GM12878 (cell line): ENCODE data around the gene COL6A1. TPM values are rescaled to one million over a fixed set of nuclear protein-coding genes. Genes with fewer than 3 reads are reported as not detected.

Experiments
- ATAC-seq: fragments of 200-7000 bp; cut with Tn5 transposase; 3 replicates; pipeline ENCODE4 v1.9.1; 2020; ENCODE audit warnings: mild to moderate bottlenecking, moderate library complexity
- BruUV-seq: library from RNA; stranded (reverse); fragments of 400-500 nt; replicated peaks from 2 replicates; lab custom pipeline; 2021; lab: Mats Ljungman, UMichigan
- CTCF ChIA-PET: fragments of 300-600 bp; sonication (Branson Sonifier 250); formaldehyde crosslinking; extraction: SDS; loops from one replicate; lab custom pipeline; 2021; ENCODE audit warnings: inconsistent platforms; lab: Yijun Ruan, JAX
- POLR2A ChIA-PET: fragments of 350-600 bp; formaldehyde crosslinking; extraction: SDS; loops from one replicate; lab custom pipeline; 2021; ENCODE audit warnings: inconsistent platforms; lab: Charles Lee
- RAD21 ChIA-PET: fragments of 300-600 bp; sonication (Branson Sonifier 250); formaldehyde crosslinking; loops from one replicate; lab custom pipeline; 2023; ENCODE audit warnings: antibody characterized with exemption; ENCODE audit not compliant: unreplicated experiment; lab: Charles Lee
- SMC1A ChIA-PET: fragments of 300-600 bp; sonication (Branson Sonifier 250); formaldehyde crosslinking; loops from one replicate; lab custom pipeline; 2023; ENCODE audit not compliant: unreplicated experiment, uncharacterized antibody; lab: Charles Lee
- DNase-seq: peaks from one replicate; pipeline ENCODE4 v3.0.0-alpha.2; 2011; ENCODE audit warnings: low read depth, low spot score
- FAIRE-seq: peaks from 3 replicates; lab custom pipeline; 2011; peaks lifted over from hg19 to GRCh38; lab: Jason Lieb, UNC
- H2AFZ ChIP-seq: 2 replicates; pipeline ENCODE4 v1.6.0; 2011; ENCODE audit warnings: low read depth, low read length, control low read depth; ENCODE audit not compliant: control insufficient read depth
- H3K27ac ChIP-seq: 2 replicates; pipeline ENCODE4 v1.5.1; 2011; ENCODE audit warnings: control low read depth; ENCODE audit not compliant: control insufficient read depth, insufficient read depth
- H3K27me3 ChIP-seq, 2 experiments: replicated peaks in 1 of 2; 2 replicates each; pipeline versions ENCODE4 v1.6.0 to v1.6.1; 2011; ENCODE audit warnings: low read length in 1 of 2; ENCODE audit not compliant: control insufficient read depth in 2 of 2, insufficient read depth in 2 of 2
- H3K36me3 ChIP-seq, 2 experiments: 2 replicates each; pipeline ENCODE4 v1.5.1; 2011; ENCODE audit warnings: low read length in 1 of 2; ENCODE audit not compliant: control insufficient read depth in 2 of 2, insufficient read depth in 2 of 2
- H3K4me1 ChIP-seq: 2 replicates; pipeline ENCODE4 v1.6.1; 2011; ENCODE audit warnings: mild to moderate bottlenecking, low read length, moderate library complexity, mixed read lengths; ENCODE audit not compliant: control insufficient read depth, insufficient read depth
- H3K4me2 ChIP-seq: 2 replicates; pipeline ENCODE4 v1.6.0; 2011; ENCODE audit warnings: control low read depth; ENCODE audit not compliant: control insufficient read depth, insufficient read depth
- H3K4me3 ChIP-seq: fragments of 200-600 bp; sonication (generic); 2 replicates; pipeline ENCODE4 v1.5.1; 2016
- H3K79me2 ChIP-seq: 2 replicates; pipeline ENCODE4 v1.6.0; 2011; ENCODE audit warnings: low read length; ENCODE audit not compliant: control insufficient read depth, insufficient read depth
- H3K9ac ChIP-seq: 2 replicates; pipeline ENCODE4 v1.8.0; 2011; ENCODE audit warnings: low read length, control low read depth, mixed read lengths; ENCODE audit not compliant: control insufficient read depth, insufficient read depth
- H3K9me3 ChIP-seq: replicated peaks from 3 replicates; pipeline ENCODE4 v1.5.1; 2011; ENCODE audit warnings: mild to moderate bottlenecking, low read length; ENCODE audit not compliant: control insufficient read depth, insufficient read depth
- H4K20me1 ChIP-seq: 2 replicates; pipeline ENCODE4 v1.6.0; 2011; ENCODE audit not compliant: control insufficient read depth, insufficient read depth
- CBFB ChIP-seq: IDR thresholded peaks from 2 replicates; pipeline ENCODE4 v1.6.1; 2016; ENCODE audit warnings: antibody characterized with exemption, low read depth
- CBX3 ChIP-seq: fragments of 200-600 bp; sonication (generic); IDR thresholded peaks from 2 replicates; pipeline ENCODE4 v1.6.1; 2016; ENCODE audit warnings: low read depth, borderline replicate concordance
- CEBPB ChIP-seq, 2 experiments: fragments of 150-350 bp in 1 of 2; IDR thresholded peaks; 2 replicates each; pipeline ENCODE4 v1.6.1; 2012 to 2014; ENCODE audit warnings: low read depth in 2 of 2, low read length in 2 of 2, borderline replicate concordance in 1 of 2, inconsistent platforms in 1 of 2
- CUX1 ChIP-seq: IDR thresholded peaks from 2 replicates; pipeline ENCODE4 v1.6.1; 2012; ENCODE audit warnings: improper control_type of control experiment, low read depth, low read length; ENCODE audit not compliant: insufficient replicate concordance
- EED ChIP-seq: sonication (generic); IDR thresholded peaks from 2 replicates; pipeline ENCODE4 v1.6.1; 2016; ENCODE audit warnings: antibody characterized with exemption, low read depth
- MTA2 ChIP-seq: fragments of 450-650 bp; IDR thresholded peaks from 2 replicates; pipeline ENCODE4 v1.6.1; 2016; ENCODE audit warnings: low read depth, mild to moderate bottlenecking, moderate library complexity
- POU2F2 ChIP-seq: IDR thresholded peaks from 3 replicates; pipeline ENCODE4 v1.6.1; 2011; ENCODE audit warnings: low read depth, mild to moderate bottlenecking, low read length, borderline replicate concordance
- RAD21 ChIP-seq: IDR thresholded peaks from 2 replicates; pipeline ENCODE4 v1.6.1; 2011; ENCODE audit warnings: mild to moderate bottlenecking, low read depth, low read length, moderate library complexity; ENCODE audit not compliant: insufficient read depth
- in situ Hi-C: fragments of 300-500 bp; cut with MboI; formaldehyde crosslinking; loops from 9 replicates; pipeline ENCODE4 v1.14.3; 2018; ENCODE audit warnings: mixed read lengths
- intact Hi-C: fragments of 100-400 bp; cut with micrococcal nuclease; formaldehyde crosslinking; loops from one replicate; pipeline ENCODE4 v1.14.2; 2022; ENCODE audit not compliant: unreplicated experiment
- polyA plus RNA-seq, 11 experiments: library from polyadenylated mRNA; depleted of rRNA in 4 of 11; unstranded in 6 of 11; stranded (reverse) in 5 of 11; fragments of >200 nt; fragmentation: Nextera tagmentation in 4 of 11; fragmentation: Illumina TruSeq in 1 of 11; extraction: Ambion mirVana in 4 of 11; extraction: Trizol in 1 of 11; gene quantifications; 1 replicate in 1 of 11; 2 replicates in 10 of 11; pipeline versions ENCODE4 v1.2.1 to v1.2.3, GENCODE V29; 2011 to 2016; ENCODE audit warnings: inconsistent platforms in 2 of 11, missing spikeins in 2 of 11, low read depth in 1 of 11
- total RNA-seq, 4 experiments: library from RNA; depleted of rRNA in 3 of 4; stranded (reverse); fragments of >200 nt in 3 of 4; fragmentation: Illumina TruSeq in 1 of 4; extraction: Trizol in 1 of 4; gene quantifications; 2 replicates each; pipeline versions ENCODE4 v1.2.1 to v1.2.3, GENCODE V29; 2013 to 2021

Gene COL6A1
- total and polyA plus RNA-seq, 10 of the 15 experiments (the other 5 are each of a cell fraction or from before 2014, with no cell fraction given), result 0.12 to 1.3 (median 0.20) TPM; not detected in 7

- no peaks in the 10 kb centered on the region for H3K4me1 ChIP-seq
- intact Hi-C loops, result no loop called here
- H3K36me3 ChIP-seq, result no peaks in the 10 kb centered on the region
- ATAC-seq, result no peak
- H3K4me2 ChIP-seq, result no peak overlapping the region
- no TSS peak for BruUV-seq
- DNase-seq, result no peak
- H3K4me3 ChIP-seq, result no peak overlapping the region
- H2AFZ ChIP-seq, result no peak overlapping the region
- no peaks in the 10 kb centered on the region for H3K79me2 ChIP-seq
- ChIA-PET CTCF (no interaction called here), RAD21 (no interaction called here), SMC1A (interaction anchor here (0.9 kb wide), 1 partner anchor 10 kb away, joined by 3 read pairs; no protein-coding TSS in a partner anchor)
- H3K27ac ChIP-seq, result no peak overlapping the region
- H4K20me1 ChIP-seq, result no peaks in the 10 kb centered on the region
- H3K27me3 ChIP-seq, result no peaks in the 10 kb centered on the region
- no peak overlapping the region for H3K9ac ChIP-seq
- no peak for TF ChIP-seq CBFB
- no peak for TF ChIP-seq EED
- TF ChIP-seq CEBPB (IDR thresholded peaks at IDR 0.05; ENCODE audit: borderline replicate concordance in 1 of 2, low read depth in 2 of 2, low read length in 2 of 2), result no peak
- TF ChIP-seq CBX3, result no peak
- no peak for TF ChIP-seq MTA2
- TF ChIP-seq CUX1, result no peak
- no peak for TF ChIP-seq RAD21
- TF ChIP-seq POU2F2, result no peak
- TF ChIP-seq, all 136 proteins: peak for 0
- no peak for FAIRE-seq
- in situ Hi-C loops, result no loop called here
- no peaks in the 10 kb centered on the region for H3K9me3 ChIP-seq
- POLR2A ChIA-PET, result no interaction called here
Observed at GRCh38 chr21:46017148-46017547, 35.6 kb downstream of the COL6A1 start.
